ENCODE results near the gene ATP1A4.
A peak's percentile ranks its signal among the peaks of the same experiment; 100 is the strongest.

The ATP1A4 gene

DNA sequence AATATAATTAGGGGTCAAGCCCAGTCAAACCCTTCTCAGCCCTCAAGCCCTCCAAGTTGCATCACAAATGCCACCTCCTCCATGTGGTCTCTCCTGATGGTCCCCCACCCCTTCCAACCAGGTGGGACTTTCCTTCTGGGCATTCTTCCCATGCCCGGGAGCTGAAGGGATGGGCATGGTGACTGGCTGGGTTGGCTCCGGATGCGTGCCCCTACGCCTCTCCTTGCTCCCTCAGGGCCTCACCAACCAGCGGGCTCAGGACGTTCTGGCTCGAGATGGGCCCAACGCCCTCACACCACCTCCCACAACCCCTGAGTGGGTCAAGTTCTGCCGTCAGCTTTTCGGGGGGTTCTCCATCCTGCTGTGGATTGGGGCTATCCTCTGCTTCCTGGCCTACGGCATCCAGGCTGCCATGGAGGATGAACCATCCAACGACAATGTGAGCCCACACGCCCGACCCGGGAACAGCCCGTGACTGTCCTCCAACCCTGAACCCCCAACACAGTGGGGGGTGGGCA, 28.4 kb upstream of the ATP1A4 start:
- ATAC-seq, result no peak
- no peak for TF ChIP-seq ZNF70 (CRISPR knock-in tag; IDR thresholded peaks at IDR 0.05)

DNA sequence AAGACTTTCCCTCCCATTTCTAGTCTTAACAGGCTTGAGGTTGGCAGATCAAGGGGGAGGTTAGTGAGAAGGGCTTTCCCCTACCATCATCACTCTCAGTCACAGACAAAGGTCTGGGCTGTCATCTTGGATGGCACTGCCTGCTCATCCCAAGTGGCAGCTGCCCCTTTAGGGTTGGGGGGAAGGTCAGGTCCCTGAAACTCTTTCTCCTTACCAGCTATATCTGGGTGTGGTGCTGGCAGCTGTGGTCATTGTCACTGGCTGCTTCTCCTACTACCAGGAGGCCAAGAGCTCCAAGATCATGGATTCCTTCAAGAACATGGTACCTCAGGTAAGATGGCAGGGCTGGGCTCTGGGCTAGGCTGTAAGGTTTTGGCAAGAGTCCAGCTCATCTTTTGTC, 27.7 kb upstream of the ATP1A4 start:
- no peak for ATAC-seq
- TF ChIP-seq TCF4 (CRISPR knock-in tag; IDR thresholded peaks at IDR 0.05; ENCODE audit: borderline replicate concordance), result no peak
- no peak for TF ChIP-seq ZFP3 (CRISPR knock-in tag; IDR thresholded peaks at IDR 0.05)
- TF ChIP-seq ZNF70 (CRISPR knock-in tag; IDR thresholded peaks at IDR 0.05), result no peak
- TF ChIP-seq ZC3H10 (CRISPR knock-in tag; IDR thresholded peaks at IDR 0.05), result no peak
- TF ChIP-seq, protein P1, sequence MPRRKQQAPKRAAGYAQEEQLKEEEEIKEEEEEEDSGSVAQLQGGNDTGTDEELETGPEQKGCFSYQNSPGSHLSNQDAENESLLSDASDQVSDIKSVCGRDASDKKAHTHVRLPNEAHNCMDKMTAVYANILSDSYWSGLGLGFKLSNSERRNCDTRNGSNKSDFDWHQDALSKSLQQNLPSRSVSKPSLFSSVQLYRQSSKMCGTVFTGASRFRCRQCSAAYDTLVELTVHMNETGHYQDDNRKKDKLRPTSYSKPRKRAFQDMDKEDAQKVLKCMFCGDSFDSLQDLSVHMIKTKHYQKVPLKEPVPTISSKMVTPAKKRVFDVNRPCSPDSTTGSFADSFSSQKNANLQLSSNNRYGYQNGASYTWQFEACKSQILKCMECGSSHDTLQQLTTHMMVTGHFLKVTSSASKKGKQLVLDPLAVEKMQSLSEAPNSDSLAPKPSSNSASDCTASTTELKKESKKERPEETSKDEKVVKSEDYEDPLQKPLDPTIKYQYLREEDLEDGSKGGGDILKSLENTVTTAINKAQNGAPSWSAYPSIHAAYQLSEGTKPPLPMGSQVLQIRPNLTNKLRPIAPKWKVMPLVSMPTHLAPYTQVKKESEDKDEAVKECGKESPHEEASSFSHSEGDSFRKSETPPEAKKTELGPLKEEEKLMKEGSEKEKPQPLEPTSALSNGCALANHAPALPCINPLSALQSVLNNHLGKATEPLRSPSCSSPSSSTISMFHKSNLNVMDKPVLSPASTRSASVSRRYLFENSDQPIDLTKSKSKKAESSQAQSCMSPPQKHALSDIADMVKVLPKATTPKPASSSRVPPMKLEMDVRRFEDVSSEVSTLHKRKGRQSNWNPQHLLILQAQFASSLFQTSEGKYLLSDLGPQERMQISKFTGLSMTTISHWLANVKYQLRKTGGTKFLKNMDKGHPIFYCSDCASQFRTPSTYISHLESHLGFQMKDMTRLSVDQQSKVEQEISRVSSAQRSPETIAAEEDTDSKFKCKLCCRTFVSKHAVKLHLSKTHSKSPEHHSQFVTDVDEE (CRISPR knock-in tag; IDR thresholded peaks at IDR 0.05), result no peak
- TF ChIP-seq, protein P2, sequence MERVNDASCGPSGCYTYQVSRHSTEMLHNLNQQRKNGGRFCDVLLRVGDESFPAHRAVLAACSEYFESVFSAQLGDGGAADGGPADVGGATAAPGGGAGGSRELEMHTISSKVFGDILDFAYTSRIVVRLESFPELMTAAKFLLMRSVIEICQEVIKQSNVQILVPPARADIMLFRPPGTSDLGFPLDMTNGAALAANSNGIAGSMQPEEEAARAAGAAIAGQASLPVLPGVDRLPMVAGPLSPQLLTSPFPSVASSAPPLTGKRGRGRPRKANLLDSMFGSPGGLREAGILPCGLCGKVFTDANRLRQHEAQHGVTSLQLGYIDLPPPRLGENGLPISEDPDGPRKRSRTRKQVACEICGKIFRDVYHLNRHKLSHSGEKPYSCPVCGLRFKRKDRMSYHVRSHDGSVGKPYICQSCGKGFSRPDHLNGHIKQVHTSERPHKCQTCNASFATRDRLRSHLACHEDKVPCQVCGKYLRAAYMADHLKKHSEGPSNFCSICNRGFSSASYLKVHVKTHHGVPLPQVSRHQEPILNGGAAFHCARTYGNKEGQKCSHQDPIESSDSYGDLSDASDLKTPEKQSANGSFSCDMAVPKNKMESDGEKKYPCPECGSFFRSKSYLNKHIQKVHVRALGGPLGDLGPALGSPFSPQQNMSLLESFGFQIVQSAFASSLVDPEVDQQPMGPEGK (CRISPR knock-in tag; IDR thresholded peaks at IDR 0.05; ENCODE audit: borderline replicate concordance), result no peak
- TF ChIP-seq ISL1 (CRISPR knock-in tag; IDR thresholded peaks at IDR 0.05), result no peak
- TF ChIP-seq OSR1 (CRISPR knock-in tag; IDR thresholded peaks at IDR 0.05), result no peak
- TF ChIP-seq SNAI2 (CRISPR knock-in tag; IDR thresholded peaks at IDR 0.05), result no peak
- TF ChIP-seq ZFP30 (CRISPR knock-in tag; IDR thresholded peaks at IDR 0.05), result no peak
- TF ChIP-seq CSDC2 (CRISPR knock-in tag; IDR thresholded peaks at IDR 0.05), result no peak
- TF ChIP-seq RARB (CRISPR knock-in tag; IDR thresholded peaks at IDR 0.05), result no peak

DNA sequence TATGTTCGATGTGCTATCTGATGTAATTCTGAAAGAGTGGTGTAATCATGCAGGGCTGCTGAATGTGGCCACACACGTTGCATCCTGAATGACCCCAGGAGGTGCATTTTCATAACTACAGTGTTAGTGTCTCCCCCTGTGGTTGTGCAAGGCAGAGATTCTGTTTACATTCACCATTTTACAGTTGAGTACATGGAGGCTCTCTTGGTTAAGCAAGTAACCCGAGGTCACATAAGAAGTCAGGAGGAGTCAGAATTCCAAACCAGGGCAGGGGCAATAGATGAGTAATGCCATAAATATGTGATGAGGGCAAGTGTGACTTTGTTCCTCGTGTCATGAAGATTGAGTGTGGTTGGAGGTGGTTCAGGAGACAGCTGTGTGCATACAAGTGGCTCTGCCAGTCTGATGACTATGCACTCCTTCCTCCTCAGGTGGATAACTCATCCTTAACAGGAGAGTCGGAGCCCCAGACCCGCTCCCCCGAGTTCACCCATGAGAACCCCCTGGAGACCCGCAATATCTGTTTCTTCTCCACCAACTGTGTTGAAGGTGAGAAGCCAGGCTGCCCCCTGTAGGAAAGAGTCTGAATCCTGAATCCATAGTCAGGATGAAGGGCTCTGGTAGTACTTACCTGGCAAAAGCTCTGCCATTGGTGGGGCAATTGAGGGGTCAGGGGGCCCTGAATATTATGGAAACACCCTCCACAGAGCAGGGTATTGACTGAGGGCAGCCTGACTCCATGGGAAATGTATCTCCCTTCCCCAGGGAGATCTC, 26.5 kb upstream of the ATP1A4 start:
- ATAC-seq, result peak; percentile 48
- TF ChIP-seq, protein P2 (CRISPR knock-in tag; IDR thresholded peaks at IDR 0.05; ENCODE audit: borderline replicate concordance), result no peak
- TF ChIP-seq GLIS3 (CRISPR knock-in tag; IDR thresholded peaks at IDR 0.05) (no peak), ZNF8 (CRISPR knock-in tag; IDR thresholded peaks at IDR 0.05) (no peak), BACH2 (CRISPR knock-in tag; IDR thresholded peaks at IDR 0.05; ENCODE audit: borderline replicate concordance) (no peak), ZC3H10 (CRISPR knock-in tag; IDR thresholded peaks at IDR 0.05) (no peak), TOX (CRISPR knock-in tag; IDR thresholded peaks at IDR 0.05; ENCODE audit: borderline replicate concordance) (no peak), ZNF565 (CRISPR knock-in tag; conservative IDR thresholded peaks at IDR 0.05; ENCODE audit: low read depth) (no peak), SNAI2 (CRISPR knock-in tag; IDR thresholded peaks at IDR 0.05) (no peak), ESRRG (CRISPR knock-in tag; IDR thresholded peaks at IDR 0.05) (no peak), ZNF70 (CRISPR knock-in tag; IDR thresholded peaks at IDR 0.05) (no peak), PPARA (CRISPR knock-in tag; IDR thresholded peaks at IDR 0.05; ENCODE audit: borderline replicate concordance) (no peak), ARNTL (CRISPR knock-in tag; IDR thresholded peaks at IDR 0.05; ENCODE audit: borderline replicate concordance, low read depth) (no peak)
- TF ChIP-seq, protein P3, sequence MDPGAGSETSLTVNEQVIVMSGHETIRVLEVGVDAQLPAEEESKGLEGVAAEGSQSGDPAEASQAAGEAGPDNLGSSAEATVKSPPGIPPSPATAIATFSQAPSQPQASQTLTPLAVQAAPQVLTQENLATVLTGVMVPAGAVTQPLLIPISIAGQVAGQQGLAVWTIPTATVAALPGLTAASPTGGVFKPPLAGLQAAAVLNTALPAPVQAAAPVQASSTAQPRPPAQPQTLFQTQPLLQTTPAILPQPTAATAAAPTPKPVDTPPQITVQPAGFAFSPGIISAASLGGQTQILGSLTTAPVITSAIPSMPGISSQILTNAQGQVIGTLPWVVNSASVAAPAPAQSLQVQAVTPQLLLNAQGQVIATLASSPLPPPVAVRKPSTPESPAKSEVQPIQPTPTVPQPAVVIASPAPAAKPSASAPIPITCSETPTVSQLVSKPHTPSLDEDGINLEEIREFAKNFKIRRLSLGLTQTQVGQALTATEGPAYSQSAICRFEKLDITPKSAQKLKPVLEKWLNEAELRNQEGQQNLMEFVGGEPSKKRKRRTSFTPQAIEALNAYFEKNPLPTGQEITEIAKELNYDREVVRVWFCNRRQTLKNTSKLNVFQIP (CRISPR knock-in tag; IDR thresholded peaks at IDR 0.05; ENCODE audit: borderline replicate concordance, low read depth), result no peak
- TF ChIP-seq, protein P4, sequence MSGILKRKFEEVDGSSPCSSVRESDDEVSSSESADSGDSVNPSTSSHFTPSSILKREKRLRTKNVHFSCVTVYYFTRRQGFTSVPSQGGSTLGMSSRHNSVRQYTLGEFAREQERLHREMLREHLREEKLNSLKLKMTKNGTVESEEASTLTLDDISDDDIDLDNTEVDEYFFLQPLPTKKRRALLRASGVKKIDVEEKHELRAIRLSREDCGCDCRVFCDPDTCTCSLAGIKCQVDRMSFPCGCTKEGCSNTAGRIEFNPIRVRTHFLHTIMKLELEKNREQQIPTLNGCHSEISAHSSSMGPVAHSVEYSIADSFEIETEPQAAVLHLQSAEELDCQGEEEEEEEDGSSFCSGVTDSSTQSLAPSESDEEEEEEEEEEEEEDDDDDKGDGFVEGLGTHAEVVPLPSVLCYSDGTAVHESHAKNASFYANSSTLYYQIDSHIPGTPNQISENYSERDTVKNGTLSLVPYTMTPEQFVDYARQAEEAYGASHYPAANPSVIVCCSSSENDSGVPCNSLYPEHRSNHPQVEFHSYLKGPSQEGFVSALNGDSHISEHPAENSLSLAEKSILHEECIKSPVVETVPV (CRISPR knock-in tag; IDR thresholded peaks at IDR 0.05), result no peak

Measured in SK-N-SH treated with all-trans-retinoic acid at 6 μM for 48 hours (cell line).